Hematopoietic multipotent progenitor cell treated with erythropoietin and hydrocortisone succinate and interleukin-3 and kit ligand, for 8 days (in vitro differentiated cells): ENCODE data around the gene NIT2.
A peak's percentile ranks its signal among the peaks of the same experiment; 100 is the strongest.
"Not testable (repeated sequence)": the region's sequence is repeated elsewhere in the genome, so short reads cannot be mapped to it uniquely, and the experiment has no call there.

Source experiments
- DNase-seq: peaks from one replicate; pipeline ENCODE4 v3.0.0-alpha.2; 2015

The NIT2 gene

GRCh38 chr3:100334488-100335351, at the start of gene NIT2:
TSS of gene NIT2 (plus strand) at chr3:100334757. CDS start at chr3:100334792, 35 bp downstream.
- DNase-seq = peak; percentile 77

GRCh38 chr3:100288288-100288894, 46.2 kb upstream of the NIT2 start:
- DNase-seq = no peak

- DNase-seq = peak; percentile 99
Observed at GRCh38 chr3:100289339-100289738, 45.2 kb upstream of the NIT2 start.

GRCh38 chr3:100295089-100295488, 39.5 kb upstream of the NIT2 start:
- DNase-seq = no peak

GRCh38 chr3:100297784-100298183, 36.8 kb upstream of the NIT2 start:
- DNase-seq = no peak

GRCh38 chr3:100299016-100299415, 35.5 kb upstream of the NIT2 start:
- DNase-seq = no peak

- no peak for DNase-seq
Observed at GRCh38 chr3:100306695-100307094, 27.9 kb upstream of the NIT2 start.

GRCh38 chr3:100310355-100310965, 24.1 kb upstream of the NIT2 start:
- no peak for DNase-seq

- DNase-seq = no peak
Observed at GRCh38 chr3:100311011-100311410, 23.5 kb upstream of the NIT2 start.

- DNase-seq = peak; percentile 82
Observed at GRCh38 chr3:100316641-100317069, 17.9 kb upstream of the NIT2 start.

GRCh38 chr3:100317912-100318311, 16.6 kb upstream of the NIT2 start:
- peak; percentile 53 for DNase-seq

GRCh38 chr3:100319951-100320350, 14.6 kb upstream of the NIT2 start:
- DNase-seq = no peak

- DNase-seq = no peak
Observed at GRCh38 chr3:100324044-100324443, 10.5 kb upstream of the NIT2 start.

GRCh38 chr3:100325827-100326226, 8.7 kb upstream of the NIT2 start:
- DNase-seq = no peak

GRCh38 chr3:100327377-100327776, 7.2 kb upstream of the NIT2 start:
- DNase-seq = not testable (repeated sequence)

GRCh38 chr3:100329800-100330489, 4.6 kb upstream of the NIT2 start:
- no peak for DNase-seq

- no peak for DNase-seq
Observed at GRCh38 chr3:100330651-100331050, 3.9 kb upstream of the NIT2 start.

- DNase-seq = no peak
Observed at GRCh38 chr3:100331660-100332059, 2.9 kb upstream of the NIT2 start.

GRCh38 chr3:100333051-100333450, 1.5 kb upstream of the NIT2 start:
- no peak for DNase-seq

- no peak for DNase-seq
Observed at GRCh38 chr3:100333970-100334487, 528 bp upstream of the NIT2 start.

- DNase-seq = peak; percentile 88
Observed at GRCh38 chr3:100335434-100335833, 877 bp downstream of the NIT2 start.

GRCh38 chr3:100336229-100336628, 1.7 kb downstream of the NIT2 start:
- not testable (repeated sequence) for DNase-seq

GRCh38 chr3:100338911-100339310, 4.4 kb downstream of the NIT2 start:
- DNase-seq = no peak
